PFSK-1 (cell line): Measurements from ENCODE around the gene ACBD4.

Experiments
- FOXP2 ChIP-seq: optimal IDR thresholded peaks from 2 replicates; pipeline ENCODE3; 2011; ENCODE audit warnings: borderline replicate concordance, control low read depth, inconsistent platforms; ENCODE audit not compliant: insufficient read depth; ENCODE audit errors: extremely low read length, extremely low read depth
- POLR2AphosphoS5 ChIP-seq: IDR thresholded peaks from 2 replicates; pipeline ENCODE4 v1.6.1; 2012; ENCODE audit warnings: low read depth, mild to moderate bottlenecking, control low read depth, low read length, moderate library complexity
- REST ChIP-seq, 2 experiments: IDR thresholded peaks; 2 replicates each; pipeline versions ENCODE4 v1.6.1 to v1.8.0; 2011 to 2012; ENCODE audit warnings: low read depth in 2 of 2, low read length in 2 of 2, control low read depth in 1 of 2, inconsistent platforms in 1 of 2, mild to moderate bottlenecking in 1 of 2, moderate library complexity in 1 of 2; ENCODE audit not compliant: insufficient read depth in 1 of 2
- SIN3A ChIP-seq: IDR thresholded peaks from 2 replicates; pipeline ENCODE4 v1.6.1; 2012; ENCODE audit warnings: mild to moderate bottlenecking, low read length, moderate library complexity, borderline replicate concordance; ENCODE audit not compliant: insufficient read depth
- TAF1 ChIP-seq: IDR thresholded peaks from 2 replicates; pipeline ENCODE4 v1.6.1; 2012; ENCODE audit warnings: low read length, control low read depth, borderline replicate concordance; ENCODE audit not compliant: insufficient read depth

The ACBD4 gene

DNA sequence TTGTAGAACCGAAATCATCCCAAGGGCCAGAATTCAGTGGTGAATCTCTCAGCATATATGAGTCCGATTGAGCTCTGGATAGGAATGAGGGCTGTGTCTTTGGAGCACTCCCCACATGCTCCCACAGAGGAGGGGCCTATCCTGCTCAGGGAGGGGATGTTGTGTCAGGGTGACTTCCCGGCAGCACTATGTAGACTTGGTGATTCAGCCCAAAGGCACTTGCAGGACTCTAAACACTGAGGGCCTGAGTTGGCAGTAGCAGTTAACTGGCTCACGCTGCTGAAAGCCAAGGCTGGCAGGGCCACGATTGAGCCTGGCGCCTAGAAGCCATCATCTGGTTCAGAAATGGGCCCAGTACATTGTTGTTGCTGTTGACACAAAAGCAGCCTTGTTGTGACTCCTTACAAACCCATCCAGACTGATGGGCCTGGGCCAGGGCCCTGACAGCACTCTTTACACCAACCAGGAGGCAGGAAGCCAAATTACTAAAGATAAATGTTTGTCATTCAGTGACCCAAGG lies 42.5 kb upstream of the ACBD4 start:
- TF ChIP-seq POLR2AphosphoS5 (no peak), REST (IDR thresholded peaks at IDR 0.05; ENCODE audit: insufficient read depth in 1 of 2, low read depth in 2 of 2, low read length in 2 of 2) (no peak), SIN3A (no peak), TAF1 (no peak), FOXP2 (no peak)

- TF ChIP-seq POLR2AphosphoS5 (no peak), TAF1 (no peak), SIN3A (no peak), REST (IDR thresholded peaks at IDR 0.05; ENCODE audit: insufficient read depth in 1 of 2, low read depth in 2 of 2, low read length in 2 of 2) (no peak), FOXP2 (no peak)
These were observed 41.9 kb upstream of the ACBD4 start for GRCh38 chr17:45093444-45094110.

DNA sequence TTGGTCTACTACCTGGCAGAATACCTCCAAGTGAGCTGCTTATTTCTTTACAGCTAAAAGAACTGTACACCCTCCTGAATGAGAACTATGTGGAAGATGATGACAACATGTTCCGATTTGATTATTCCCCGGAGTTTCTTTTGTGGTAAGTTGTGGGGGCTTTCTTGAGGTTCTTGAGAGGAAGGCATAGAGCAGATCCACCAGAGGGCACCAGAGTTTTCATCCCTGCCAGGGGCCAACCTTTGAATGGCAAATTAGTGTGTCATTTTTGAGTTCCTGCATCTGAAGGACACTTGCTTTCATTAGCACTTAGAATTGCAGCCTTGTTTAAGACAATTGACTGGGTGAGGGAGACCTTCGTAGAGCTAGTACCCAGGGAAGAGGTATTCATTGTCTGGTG lies 39.3 kb upstream of the ACBD4 start:
- TF ChIP-seq POLR2AphosphoS5 (no peak), FOXP2 (no peak), TAF1 (no peak), SIN3A (no peak), REST (IDR thresholded peaks at IDR 0.05; ENCODE audit: insufficient read depth in 1 of 2, low read depth in 2 of 2, low read length in 2 of 2) (no peak)

DNA sequence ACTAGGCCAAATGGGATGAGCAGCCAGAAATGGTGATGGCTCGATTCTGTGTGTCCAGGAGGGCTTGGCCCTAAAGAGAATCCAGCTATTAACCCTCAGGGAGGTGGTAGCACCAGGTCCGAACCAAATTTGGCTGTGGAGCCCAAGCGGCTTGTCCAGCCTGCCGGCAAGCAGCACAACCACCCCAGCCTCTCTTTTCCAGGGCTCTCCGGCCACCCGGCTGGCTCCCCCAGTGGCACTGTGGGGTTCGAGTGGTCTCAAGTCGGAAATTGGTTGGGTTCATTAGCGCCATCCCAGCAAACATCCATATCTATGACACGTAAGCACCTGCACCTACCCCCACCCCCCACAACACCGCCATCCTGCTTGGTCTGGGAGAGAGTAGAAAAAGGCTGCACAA lies 38.6 kb upstream of the ACBD4 start:
- TF ChIP-seq FOXP2 (no peak), SIN3A (no peak), TAF1 (no peak), POLR2AphosphoS5 (no peak)

DNA sequence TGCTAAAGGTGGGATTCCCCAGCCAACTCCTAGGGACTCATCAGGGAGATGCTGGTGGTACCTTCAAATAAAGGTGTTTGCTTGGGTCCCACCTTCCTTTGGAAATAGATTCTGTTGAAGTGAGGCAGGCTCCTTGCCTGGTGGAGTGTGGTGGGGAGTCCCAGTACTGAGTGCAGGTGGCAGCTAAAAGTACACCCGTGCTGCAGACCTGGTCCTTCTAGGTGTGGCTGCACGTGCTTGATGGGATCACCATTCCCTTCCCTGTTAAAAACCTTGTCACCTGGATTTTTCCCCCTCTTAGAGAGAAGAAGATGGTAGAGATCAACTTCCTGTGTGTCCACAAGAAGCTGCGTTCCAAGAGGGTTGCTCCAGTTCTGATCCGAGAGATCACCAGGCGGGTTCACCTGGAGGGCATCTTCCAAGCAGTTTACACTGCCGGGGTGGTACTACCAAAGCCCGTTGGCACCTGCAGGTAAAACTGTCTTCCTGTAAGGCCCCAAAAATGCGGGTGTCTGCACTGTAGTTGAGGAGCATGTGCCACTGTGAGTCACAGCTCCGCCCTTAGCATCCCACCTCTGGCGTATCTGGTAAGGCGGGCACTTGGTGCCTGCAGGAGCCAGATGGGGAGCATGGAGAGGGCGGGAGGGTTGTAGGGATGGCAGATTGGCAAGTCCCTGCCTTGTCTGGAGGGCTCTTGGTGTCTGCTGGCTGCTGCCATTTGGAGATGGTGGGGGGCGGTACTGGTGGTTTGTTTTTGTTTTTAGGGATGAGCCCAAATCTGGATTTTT lies 37.2 kb upstream of the ACBD4 start:
- TF ChIP-seq FOXP2, result no peak
- no peak for TF ChIP-seq SIN3A
- TF ChIP-seq POLR2AphosphoS5, result no peak
- no peak for TF ChIP-seq REST (IDR thresholded peaks at IDR 0.05; ENCODE audit: insufficient read depth in 1 of 2, low read depth in 2 of 2, low read length in 2 of 2)
